GM12892 (cell line): ENCODE measurements around the gene GBE1.

ENCODE experiments used
- POLR2A ChIP-seq: IDR thresholded peaks from 2 replicates; pipeline ENCODE4 v1.6.1; 2011; ENCODE audit warnings: low read depth, low read length, control low read depth
- POLR2AphosphoS5 ChIP-seq: IDR thresholded peaks from 2 replicates; pipeline ENCODE4 v1.6.1; 2011; ENCODE audit warnings: low read depth, low read length, control low read depth
- TAF1 ChIP-seq: IDR thresholded peaks from 2 replicates; pipeline ENCODE4 v1.6.1; 2011; ENCODE audit warnings: low read depth, mild to moderate bottlenecking, control low read depth, low read length, borderline replicate concordance

GRCh38 chr3:81788610-81789009 lies 27.2 kb upstream of the GBE1 start:
- no peak for TF ChIP-seq POLR2A
- TF ChIP-seq POLR2AphosphoS5, result no peak
- TF ChIP-seq TAF1, result no peak
